ENCODE measurements around the gene IGFBP6. TPM values are rescaled to one million over a fixed set of nuclear protein-coding genes. Genes with fewer than 3 reads are reported as not detected.

IGFBP6 gene
- total RNA-seq, 1 donor from 2014 or later: 33.7 TPM

GRCh38 chr12:53071591-53072551 lies 25.6 kb upstream of the IGFBP6 start:
- no peak for DNase-seq (ENCODE audit: low read depth)
- TF ChIP-seq CTCF (IDR thresholded peaks at IDR 0.05; ENCODE audit: insufficient read depth, low read length, poor library complexity, severe bottlenecking): no peak
- Histone ChIP-seq H3K4me3 (ENCODE audit: low read depth, low read length) (no peak overlapping the region), H3K36me3 (ENCODE audit: control insufficient read depth, insufficient read depth, low read length) (peaks cover 1% of the 10 kb centered on the region), H3K27me3 (ENCODE audit: control insufficient read depth, insufficient read depth, low read length) (no peaks in the 10 kb centered on the region)

- DNase-seq (ENCODE audit: low read depth): no peak
- no peak for TF ChIP-seq CTCF (IDR thresholded peaks at IDR 0.05; ENCODE audit: insufficient read depth, low read length, poor library complexity, severe bottlenecking)
- H3K36me3 ChIP-seq (ENCODE audit: control insufficient read depth, insufficient read depth, low read length): peaks cover 1% of the 10 kb centered on the region
- no peak overlapping the region for H3K4me3 ChIP-seq (ENCODE audit: low read depth, low read length)
- H3K27me3 ChIP-seq (ENCODE audit: control insufficient read depth, insufficient read depth, low read length): no peaks in the 10 kb centered on the region
Observed at GRCh38 chr12:53073881-53074280, 23.6 kb upstream of the IGFBP6 start.

- Histone ChIP-seq H3K27me3 (ENCODE audit: control insufficient read depth, insufficient read depth, low read length) (no peaks in the 10 kb centered on the region), H3K4me3 (ENCODE audit: low read depth, low read length) (no peak overlapping the region), H3K36me3 (ENCODE audit: control insufficient read depth, insufficient read depth, low read length) (peaks cover 1% of the 10 kb centered on the region)
- TF ChIP-seq CTCF (IDR thresholded peaks at IDR 0.05; ENCODE audit: insufficient read depth, low read length, poor library complexity, severe bottlenecking): no peak
- DNase-seq (ENCODE audit: low read depth): no peak
Observed at GRCh38 chr12:53074283-53074998, 23.0 kb upstream of the IGFBP6 start.

- no peak overlapping the region for H3K4me3 ChIP-seq (ENCODE audit: low read depth, low read length)
- DNase-seq (ENCODE audit: low read depth): no peak
- no peak for TF ChIP-seq CTCF (IDR thresholded peaks at IDR 0.05; ENCODE audit: insufficient read depth, low read length, poor library complexity, severe bottlenecking)
Observed at GRCh38 chr12:53074999-53075370, 22.5 kb upstream of the IGFBP6 start.

GRCh38 chr12:53076461-53076860 lies 21.0 kb upstream of the IGFBP6 start:
- DNase-seq (ENCODE audit: low read depth): no peak
- Histone ChIP-seq H3K36me3 (ENCODE audit: control insufficient read depth, insufficient read depth, low read length) (peaks cover 1% of the 10 kb centered on the region), H3K27me3 (ENCODE audit: control insufficient read depth, insufficient read depth, low read length) (no peaks in the 10 kb centered on the region), H3K4me3 (ENCODE audit: low read depth, low read length) (no peak overlapping the region)
- no peak for TF ChIP-seq CTCF (IDR thresholded peaks at IDR 0.05; ENCODE audit: insufficient read depth, low read length, poor library complexity, severe bottlenecking)

More at GRCh38 chr12:53074999-53075370, 22.5 kb upstream of the IGFBP6 start:
- Histone ChIP-seq H3K36me3 (ENCODE audit: control insufficient read depth, insufficient read depth, low read length) (peaks cover 1% of the 10 kb centered on the region), H3K27me3 (ENCODE audit: control insufficient read depth, insufficient read depth, low read length) (no peaks in the 10 kb centered on the region)
